Transverse colon (tissue), 4 donors: ENCODE measurements around the gene ROBO1.

ENCODE experiments used
- EP300 ChIP-seq: sonication (generic); formaldehyde crosslinking; IDR thresholded peaks from one replicate; pipeline ENCODE4 v1.6.1; 2017; ENCODE audit warnings: antibody characterized with exemption, low read depth
- POLR2AphosphoS5 ChIP-seq, 3 donors: sonication (generic); formaldehyde crosslinking; IDR thresholded peaks; one replicate each; pipeline ENCODE4 v1.6.1; 2016; ENCODE audit warnings: antibody characterized with exemption in 3 of 3
- TF ChIP-seq, protein P1 (sequence below), 5 experiments: fragments of 200-600 bp in 3 of 5; fragments of 450-650 bp in 2 of 5; sonication (generic) in 3 of 5; IDR thresholded peaks; 1 replicate in 2 of 5; 2 replicates in 3 of 5; pipeline ENCODE4 v1.5.1; 2016 to 2017; ENCODE audit warnings: antibody characterized with exemption in 5 of 5, inconsistent platforms in 3 of 5, mild to moderate bottlenecking in 2 of 5, moderate library complexity in 1 of 5

GRCh38 chr3:79255702-79256101 lies 512.1 kb downstream of the ROBO1 start:
- TF ChIP-seq EP300 (no peak), POLR2AphosphoS5 (IDR thresholded peaks at IDR 0.05) (no peak)
- TF ChIP-seq, protein P1, sequence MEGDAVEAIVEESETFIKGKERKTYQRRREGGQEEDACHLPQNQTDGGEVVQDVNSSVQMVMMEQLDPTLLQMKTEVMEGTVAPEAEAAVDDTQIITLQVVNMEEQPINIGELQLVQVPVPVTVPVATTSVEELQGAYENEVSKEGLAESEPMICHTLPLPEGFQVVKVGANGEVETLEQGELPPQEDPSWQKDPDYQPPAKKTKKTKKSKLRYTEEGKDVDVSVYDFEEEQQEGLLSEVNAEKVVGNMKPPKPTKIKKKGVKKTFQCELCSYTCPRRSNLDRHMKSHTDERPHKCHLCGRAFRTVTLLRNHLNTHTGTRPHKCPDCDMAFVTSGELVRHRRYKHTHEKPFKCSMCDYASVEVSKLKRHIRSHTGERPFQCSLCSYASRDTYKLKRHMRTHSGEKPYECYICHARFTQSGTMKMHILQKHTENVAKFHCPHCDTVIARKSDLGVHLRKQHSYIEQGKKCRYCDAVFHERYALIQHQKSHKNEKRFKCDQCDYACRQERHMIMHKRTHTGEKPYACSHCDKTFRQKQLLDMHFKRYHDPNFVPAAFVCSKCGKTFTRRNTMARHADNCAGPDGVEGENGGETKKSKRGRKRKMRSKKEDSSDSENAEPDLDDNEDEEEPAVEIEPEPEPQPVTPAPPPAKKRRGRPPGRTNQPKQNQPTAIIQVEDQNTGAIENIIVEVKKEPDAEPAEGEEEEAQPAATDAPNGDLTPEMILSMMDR (IDR thresholded peaks at IDR 0.05), result no peak
